Stimulated activated effector memory CD8-positive, alpha-beta T cell treated with anti-CD3 and anti-CD28 coated beads, Interleukin-12 subunit alpha, Interleukin-12 subunit beta, amount 100 ng/mL, for 72 hours (primary cell): Measurements from ENCODE around the gene NAALADL2.

Experiments
- ATAC-seq: fragments of 150-1000 bp; cut with Tn5 transposase; 2 replicates; pipeline ENCODE4 v1.10.0; 2021
- DNase-seq, 2 donors: peaks; one replicate each; pipeline ENCODE4 v3.0.0; 2021 to 2022; ENCODE audit warnings: low spot score in 2 of 2
- H3K27ac Mint-ChIP-seq: one replicate; pipeline ENCODE4 v1.8.0; 2022; ENCODE audit warnings: mild to moderate bottlenecking, mixed read lengths
- H3K36me3 Mint-ChIP-seq: one replicate; pipeline ENCODE4 v1.8.0; 2022; ENCODE audit warnings: mild to moderate bottlenecking, mixed read lengths
- H3K4me1 Mint-ChIP-seq: one replicate; pipeline ENCODE4 v1.8.0; 2022; ENCODE audit warnings: mixed read lengths
- H3K4me3 Mint-ChIP-seq: one replicate; pipeline ENCODE4 v1.8.0; 2022; ENCODE audit warnings: mild to moderate bottlenecking, mixed read lengths
- H3K9me3 Mint-ChIP-seq: one replicate; pipeline ENCODE4 v1.8.0; 2022; ENCODE audit warnings: mixed read lengths

NAALADL2 gene

DNA sequence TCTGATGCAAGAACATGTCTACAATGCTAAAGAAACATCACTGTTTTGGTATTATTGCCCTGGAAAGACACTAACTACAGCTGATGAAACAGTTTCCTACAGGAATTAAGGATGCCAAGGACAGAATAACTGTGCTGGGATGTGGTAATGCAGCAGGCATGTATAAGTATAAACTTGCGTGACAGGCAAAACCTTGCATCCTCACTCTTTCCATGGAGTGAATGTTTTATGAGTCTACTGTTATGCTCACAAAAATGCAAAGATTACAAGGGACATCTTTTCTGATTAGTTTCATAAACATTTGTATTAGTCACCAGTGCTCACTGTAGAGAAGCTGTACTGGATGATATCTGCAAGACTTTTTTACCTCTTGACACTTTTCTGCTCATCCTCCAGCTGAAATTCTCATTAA, 143.6 kb downstream of the NAALADL2 start:
- H3K9me3 Mint-ChIP-seq = peaks cover 11% of the 10 kb centered on the region
- no peak for DNase-seq
- H3K27ac Mint-ChIP-seq = no peak overlapping the region
- no peaks in the 10 kb centered on the region for H3K36me3 Mint-ChIP-seq
- H3K4me3 Mint-ChIP-seq = no peak overlapping the region
- ATAC-seq = no peak
- H3K4me1 Mint-ChIP-seq = no peaks in the 10 kb centered on the region

DNA sequence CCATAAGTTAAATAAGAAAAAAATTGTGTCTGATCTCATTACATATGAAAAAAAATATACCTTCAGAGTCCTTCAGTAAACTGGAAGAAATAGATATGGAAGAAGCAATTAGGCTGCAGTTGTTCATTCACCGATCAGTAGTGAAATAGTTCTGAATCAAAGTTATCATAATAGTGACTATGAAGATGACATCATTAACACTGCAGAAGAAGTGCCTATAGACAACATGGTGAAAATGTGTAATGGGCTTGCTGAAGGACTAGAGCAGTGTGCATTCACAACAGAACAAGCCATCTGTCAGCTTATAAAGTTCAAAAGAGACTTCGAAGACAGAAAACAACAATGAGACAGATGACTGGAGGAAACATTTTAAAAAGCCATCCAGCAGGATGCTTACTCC, 144.5 kb downstream of the NAALADL2 start:
- DNase-seq (no peak), ATAC-seq (no peak)
- Mint-ChIP-seq H3K4me3 (no peak overlapping the region), H3K27ac (no peak overlapping the region), H3K9me3 (peaks cover 11% of the 10 kb centered on the region), H3K4me1 (no peaks in the 10 kb centered on the region), H3K36me3 (no peaks in the 10 kb centered on the region)

DNA sequence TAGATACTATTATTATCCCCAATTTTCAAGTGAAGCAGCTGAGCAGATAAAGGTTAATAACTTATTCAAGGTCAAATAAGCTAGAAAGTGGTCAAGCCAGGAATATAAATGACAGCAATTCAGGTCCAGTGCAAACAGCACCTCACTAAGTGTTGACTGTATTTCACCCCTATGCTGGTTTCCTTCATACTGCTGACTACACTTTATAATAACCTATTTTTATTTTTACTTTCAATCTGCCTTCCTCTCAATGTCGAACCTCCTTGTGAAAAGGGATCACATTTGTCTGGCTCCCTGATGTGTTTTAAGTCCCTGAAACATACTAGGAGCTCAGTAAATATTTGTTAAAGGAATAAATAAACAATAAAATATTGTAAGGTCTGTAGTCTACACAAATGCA, 146.1 kb downstream of the NAALADL2 start:
- ATAC-seq = no peak
- no peak for DNase-seq
- no peaks in the 10 kb centered on the region for H3K4me1 Mint-ChIP-seq
- peaks cover 11% of the 10 kb centered on the region for H3K9me3 Mint-ChIP-seq
- H3K36me3 Mint-ChIP-seq = no peaks in the 10 kb centered on the region
- H3K4me3 Mint-ChIP-seq = no peak overlapping the region
- H3K27ac Mint-ChIP-seq = no peak overlapping the region

DNA sequence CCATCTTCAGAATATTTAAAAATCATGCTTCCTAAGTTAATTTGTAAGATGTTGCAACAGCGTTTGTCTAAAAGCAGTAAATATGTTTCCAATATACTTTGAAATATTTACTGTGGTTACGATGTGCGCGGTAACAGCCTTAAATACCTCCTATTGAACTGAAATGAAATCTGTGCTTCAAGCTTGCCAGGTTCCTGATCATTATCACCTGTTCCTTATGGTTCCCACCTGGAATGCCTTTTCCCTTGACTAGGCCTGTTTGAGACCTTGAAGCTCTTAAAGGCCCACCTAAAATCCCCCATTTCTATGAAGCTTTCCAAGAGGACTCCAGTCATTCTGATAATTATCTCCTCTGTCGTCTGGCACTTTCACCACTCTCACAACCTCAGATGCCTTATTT, 146.7 kb downstream of the NAALADL2 start:
- Mint-ChIP-seq H3K4me3 (no peak overlapping the region), H3K9me3 (peaks cover 11% of the 10 kb centered on the region), H3K27ac (no peak overlapping the region), H3K4me1 (no peaks in the 10 kb centered on the region), H3K36me3 (no peaks in the 10 kb centered on the region)
- no peak for DNase-seq
- ATAC-seq = no peak

DNA sequence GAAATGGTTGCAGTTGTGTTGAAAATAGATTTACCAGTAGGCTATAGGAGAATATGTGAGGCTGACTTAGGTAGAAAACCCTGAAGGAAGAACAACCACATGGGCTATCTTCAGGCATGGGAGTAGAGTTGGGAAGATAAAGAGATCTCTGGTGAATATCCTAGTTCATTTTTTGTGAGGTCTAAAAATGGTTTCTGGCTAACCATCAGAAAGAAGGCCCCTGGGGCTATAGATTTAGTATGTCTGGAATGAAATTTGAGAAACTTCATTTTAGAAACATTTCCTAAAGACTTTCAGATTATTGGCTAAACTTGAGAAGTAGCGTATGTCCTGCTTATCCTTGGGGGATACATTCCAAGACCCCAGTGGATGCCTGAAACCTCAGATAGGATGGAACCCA, 148.2 kb downstream of the NAALADL2 start:
- H3K4me1 Mint-ChIP-seq = no peaks in the 10 kb centered on the region
- ATAC-seq (no peak), DNase-seq (no peak)
- H3K4me3 Mint-ChIP-seq = no peak overlapping the region
- no peak overlapping the region for H3K27ac Mint-ChIP-seq
- H3K36me3 Mint-ChIP-seq = no peaks in the 10 kb centered on the region
- H3K9me3 Mint-ChIP-seq = peaks cover 12% of the 10 kb centered on the region

DNA sequence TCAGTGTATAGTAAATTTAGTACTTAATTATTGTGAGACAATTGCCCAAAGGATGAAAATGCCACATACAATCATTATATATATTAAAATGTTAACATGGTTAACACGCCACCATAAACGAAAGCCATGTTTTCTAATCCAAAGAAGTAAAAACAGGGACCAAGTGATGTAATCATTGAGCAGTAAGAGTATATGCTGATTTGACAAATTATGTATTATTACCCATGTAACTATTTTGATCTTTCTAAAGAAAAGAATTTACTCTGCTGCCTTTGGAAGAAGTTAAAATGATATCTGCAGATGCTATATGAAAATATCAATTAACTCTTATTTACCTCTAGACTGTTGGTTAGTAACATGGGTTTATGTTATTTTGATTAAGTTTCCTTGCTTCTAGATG, 150.2 kb downstream of the NAALADL2 start:
- H3K4me3 Mint-ChIP-seq = no peak overlapping the region
- H3K27ac Mint-ChIP-seq = no peak overlapping the region
- ATAC-seq = no peak
- peaks cover 14% of the 10 kb centered on the region for H3K9me3 Mint-ChIP-seq
- DNase-seq = no peak
- H3K4me1 Mint-ChIP-seq = no peaks in the 10 kb centered on the region
- H3K36me3 Mint-ChIP-seq = no peaks in the 10 kb centered on the region

DNA sequence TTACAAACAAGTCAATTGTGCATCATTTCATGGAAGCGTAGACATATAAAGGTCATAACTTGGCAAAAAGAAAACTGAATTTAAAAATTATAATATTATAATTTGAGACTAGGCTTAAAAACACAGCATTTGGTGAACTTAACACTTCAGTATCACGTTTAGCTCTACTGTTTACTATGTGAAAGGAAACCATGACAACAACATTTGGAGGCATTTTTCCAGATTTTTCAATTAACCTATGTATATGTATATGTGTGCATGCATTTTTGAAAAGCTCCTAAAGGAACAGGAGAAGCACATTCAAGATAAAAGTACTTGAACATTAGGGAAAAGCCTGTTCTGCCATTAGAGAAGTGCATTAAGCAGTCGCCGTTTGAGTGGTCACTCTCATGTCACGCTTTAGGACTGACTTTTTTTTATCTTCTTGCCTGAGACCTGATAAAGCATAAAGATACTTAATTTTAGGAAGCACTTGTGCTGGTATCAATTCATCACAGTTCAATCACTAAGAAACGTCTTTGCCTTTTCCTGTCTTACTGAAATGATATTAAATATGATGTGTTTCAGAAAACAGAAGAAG, 156.0 kb downstream of the NAALADL2 start:
- H3K4me1 Mint-ChIP-seq = no peaks in the 10 kb centered on the region

DNA sequence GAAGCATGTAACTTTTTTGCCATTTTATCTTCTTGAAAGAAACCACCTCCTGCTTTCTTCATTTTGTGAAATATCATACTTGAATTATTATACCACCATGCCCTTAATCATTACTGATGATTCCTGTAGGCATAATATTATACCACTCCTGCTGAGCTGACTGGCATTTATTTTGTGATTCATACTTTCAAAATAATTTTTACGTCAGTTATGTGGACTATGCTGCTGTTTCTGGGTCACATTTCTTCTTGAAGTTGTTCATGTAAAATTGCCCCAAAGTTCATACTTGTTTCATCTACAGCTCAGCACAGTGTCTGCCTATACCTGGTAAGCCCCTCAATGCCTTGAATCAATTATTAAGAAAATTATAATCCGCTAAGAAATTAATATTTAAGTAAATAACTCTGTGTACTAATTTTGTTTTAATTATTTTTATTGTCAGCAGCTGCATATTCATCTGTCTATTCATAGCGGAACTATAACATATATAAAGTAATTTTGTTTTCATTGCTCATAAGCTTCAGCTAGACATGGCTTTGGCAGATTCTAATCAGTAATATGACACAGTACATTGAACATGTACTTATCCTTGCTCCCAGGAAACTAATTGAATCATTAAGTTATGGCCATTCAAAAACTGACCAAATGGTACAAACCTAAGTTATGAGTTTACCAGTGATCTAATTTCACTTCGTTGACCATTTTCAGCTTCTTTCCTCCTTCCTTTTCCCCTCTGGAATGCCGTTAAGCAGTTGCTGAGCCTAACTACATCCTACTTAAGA, 160.0 kb downstream of the NAALADL2 start:
- Mint-ChIP-seq H3K9me3 (peaks cover 11% of the 10 kb centered on the region), H3K4me1 (no peaks in the 10 kb centered on the region), H3K36me3 (no peaks in the 10 kb centered on the region), H3K27ac (no peak overlapping the region), H3K4me3 (no peak overlapping the region)
- no peak for ATAC-seq
- DNase-seq = no peak

More for the DNA sequence above, 156.0 kb downstream of the NAALADL2 start:
- ATAC-seq = no peak
- DNase-seq = no peak
- H3K27ac Mint-ChIP-seq = no peak overlapping the region
- H3K4me3 Mint-ChIP-seq = no peak overlapping the region
- H3K36me3 Mint-ChIP-seq = no peaks in the 10 kb centered on the region
- peaks cover 19% of the 10 kb centered on the region for H3K9me3 Mint-ChIP-seq

DNA sequence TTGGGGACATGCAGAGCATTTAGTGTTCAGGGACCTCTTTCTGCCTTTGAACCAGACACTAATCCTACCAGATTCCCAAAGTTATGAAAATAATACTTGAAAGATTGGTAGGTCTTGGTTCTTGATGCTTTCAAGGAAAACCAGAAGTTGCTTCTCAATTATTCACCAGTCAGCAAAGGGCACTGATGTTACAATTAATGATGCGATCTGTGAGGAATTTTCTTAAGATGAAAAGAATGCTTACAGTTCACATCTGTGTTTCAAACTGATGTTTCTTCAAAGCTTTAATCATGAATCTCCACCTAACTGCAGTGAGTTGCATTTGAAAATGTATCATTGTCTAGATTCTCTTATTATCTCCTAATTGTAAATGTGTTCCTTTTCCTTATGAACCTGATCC, 161.0 kb downstream of the NAALADL2 start:
- Mint-ChIP-seq H3K27ac (no peak overlapping the region), H3K4me3 (no peak overlapping the region), H3K9me3 (peaks cover 9% of the 10 kb centered on the region), H3K36me3 (no peaks in the 10 kb centered on the region), H3K4me1 (no peaks in the 10 kb centered on the region)
- DNase-seq (no peak), ATAC-seq (no peak)

DNA sequence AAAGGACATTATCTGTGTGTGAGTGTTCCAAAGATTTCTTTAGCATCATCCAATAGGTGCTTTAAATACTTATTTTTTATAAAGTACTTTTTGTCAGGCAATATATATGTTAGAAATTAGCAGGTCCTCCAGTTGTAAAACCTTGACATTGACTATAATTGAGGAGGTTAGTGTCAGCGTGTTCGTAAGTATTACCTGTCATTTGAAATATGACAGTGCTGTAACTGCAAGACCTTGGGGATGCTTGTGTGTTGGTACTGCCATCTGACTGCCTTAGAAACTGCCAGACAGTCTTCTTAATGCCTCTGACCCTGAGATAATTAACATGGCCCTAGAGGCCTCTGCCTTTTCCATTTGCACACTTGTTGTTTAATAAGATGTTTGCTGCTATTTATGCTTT, 170.7 kb downstream of the NAALADL2 start:
- no peak for DNase-seq
- Mint-ChIP-seq H3K9me3 (peaks cover 8% of the 10 kb centered on the region), H3K4me3 (no peak overlapping the region), H3K27ac (no peak overlapping the region), H3K4me1 (no peaks in the 10 kb centered on the region), H3K36me3 (no peaks in the 10 kb centered on the region)
- no peak for ATAC-seq

DNA sequence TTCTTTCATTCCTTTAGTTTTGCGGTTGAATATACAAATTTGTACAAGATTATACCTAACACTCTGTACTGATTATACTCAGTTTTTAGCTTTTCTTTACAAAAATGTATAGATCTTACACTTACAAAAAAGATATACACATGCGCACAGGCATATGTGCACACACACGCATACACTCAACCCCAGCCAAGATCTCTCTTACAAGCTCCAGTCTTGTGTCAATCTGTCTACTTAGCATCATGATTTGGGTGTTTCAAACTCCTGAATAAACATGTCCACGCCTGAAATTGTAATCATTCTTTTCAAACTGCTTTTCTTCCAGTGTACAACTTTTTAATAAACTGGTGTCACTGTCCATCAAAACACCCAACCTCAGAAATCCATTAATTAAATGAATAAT, 180.7 kb downstream of the NAALADL2 start:
- no peaks in the 10 kb centered on the region for H3K36me3 Mint-ChIP-seq
- ATAC-seq (no peak), DNase-seq (no peak)
- H3K4me3 Mint-ChIP-seq = no peak overlapping the region
- no peaks in the 10 kb centered on the region for H3K4me1 Mint-ChIP-seq
- H3K27ac Mint-ChIP-seq = no peak overlapping the region
- peaks cover 15% of the 10 kb centered on the region for H3K9me3 Mint-ChIP-seq

DNA sequence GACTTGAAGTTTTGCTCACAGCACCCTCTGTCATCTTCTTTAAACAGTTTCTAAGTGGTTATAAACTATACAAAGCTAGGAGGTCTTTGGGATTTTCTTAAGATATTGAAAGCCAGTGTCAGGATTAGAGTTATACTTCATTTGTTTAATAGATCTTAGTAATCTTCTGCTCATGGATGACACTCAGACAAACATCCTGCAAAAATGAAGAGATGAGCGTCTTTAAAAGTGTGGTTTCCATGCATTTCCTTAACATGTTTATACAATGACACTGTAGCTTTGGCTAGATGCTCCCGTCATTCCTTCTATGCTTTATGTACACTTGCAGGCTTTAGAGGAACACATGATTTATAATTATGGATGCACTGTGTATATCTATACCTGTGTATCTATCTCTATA, 182.2 kb downstream of the NAALADL2 start:
- H3K27ac Mint-ChIP-seq = no peak overlapping the region
- no peak overlapping the region for H3K4me3 Mint-ChIP-seq
- DNase-seq (no peak), ATAC-seq (no peak)
- no peaks in the 10 kb centered on the region for H3K4me1 Mint-ChIP-seq
- H3K36me3 Mint-ChIP-seq = no peaks in the 10 kb centered on the region
- peaks cover 12% of the 10 kb centered on the region for H3K9me3 Mint-ChIP-seq

DNA sequence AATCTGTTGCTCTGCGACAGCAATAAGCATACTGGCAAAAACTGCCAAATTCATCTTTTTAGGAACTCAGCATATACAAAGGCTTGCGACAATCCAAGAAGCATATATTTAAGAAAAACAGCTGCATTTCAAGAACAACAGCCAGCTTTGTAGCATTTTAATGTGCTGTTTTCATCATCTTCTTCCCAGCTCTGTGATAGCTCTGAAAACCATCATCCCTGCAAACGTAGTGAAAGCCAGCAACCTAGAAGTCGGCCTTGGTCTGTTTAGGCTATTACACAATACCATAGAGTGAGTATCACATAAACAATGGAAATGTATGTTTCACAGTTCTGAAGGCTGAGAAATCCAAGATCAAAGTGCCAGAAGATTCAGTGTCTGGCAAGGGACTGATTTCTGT, 187.5 kb downstream of the NAALADL2 start:
- H3K4me1 Mint-ChIP-seq = no peaks in the 10 kb centered on the region
- H3K9me3 Mint-ChIP-seq = peaks cover 13% of the 10 kb centered on the region
- ATAC-seq (no peak), DNase-seq (no peak)
- no peaks in the 10 kb centered on the region for H3K36me3 Mint-ChIP-seq
- H3K4me3 Mint-ChIP-seq = no peak overlapping the region
- no peak overlapping the region for H3K27ac Mint-ChIP-seq

DNA sequence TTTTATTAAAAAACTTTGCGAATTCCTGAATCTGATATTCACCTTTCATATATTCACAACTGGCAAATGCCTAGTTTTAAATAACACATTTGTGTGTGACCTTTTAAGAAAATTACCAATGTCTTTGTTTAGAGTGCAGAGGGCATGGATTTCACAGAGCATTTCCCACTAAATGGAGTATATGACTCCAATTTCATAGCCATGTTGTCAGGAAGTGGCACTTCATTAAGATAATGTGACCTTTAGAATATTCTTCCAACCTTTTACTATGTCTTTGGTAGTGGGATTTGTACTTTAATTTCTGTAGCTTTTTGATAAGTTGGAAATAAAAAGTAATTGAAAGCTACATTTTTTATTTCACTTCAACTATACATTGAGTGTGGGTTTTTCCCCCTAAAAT, 188.7 kb downstream of the NAALADL2 start:
- no peak for DNase-seq
- H3K9me3 Mint-ChIP-seq = peaks cover 14% of the 10 kb centered on the region
- no peak for ATAC-seq
- H3K36me3 Mint-ChIP-seq = no peaks in the 10 kb centered on the region
- H3K27ac Mint-ChIP-seq = no peak overlapping the region
- H3K4me1 Mint-ChIP-seq = no peaks in the 10 kb centered on the region
- no peak overlapping the region for H3K4me3 Mint-ChIP-seq

DNA sequence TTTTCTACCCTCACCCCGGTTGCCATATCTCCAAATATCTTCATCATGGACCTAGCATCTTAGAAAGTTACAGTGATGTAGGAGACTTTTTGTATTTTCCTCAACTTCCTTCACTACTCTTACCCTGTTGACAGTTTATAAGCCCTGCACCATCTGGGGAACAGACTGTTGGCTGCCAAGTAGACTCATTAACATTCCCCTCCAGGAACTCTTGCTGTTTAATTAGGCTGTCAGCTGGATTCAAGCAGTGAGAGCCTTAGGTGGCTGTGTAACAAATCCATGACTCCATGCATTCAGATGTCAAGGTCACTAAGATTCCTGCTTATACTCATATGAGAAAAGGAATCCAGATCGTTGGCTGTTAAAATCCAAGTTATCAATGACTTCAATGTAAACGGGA, 198.3 kb downstream of the NAALADL2 start:
- Mint-ChIP-seq H3K27ac (no peak overlapping the region), H3K36me3 (no peaks in the 10 kb centered on the region), H3K9me3 (peaks cover 12% of the 10 kb centered on the region), H3K4me3 (no peak overlapping the region), H3K4me1 (no peaks in the 10 kb centered on the region)
- ATAC-seq (no peak), DNase-seq (no peak)

DNA sequence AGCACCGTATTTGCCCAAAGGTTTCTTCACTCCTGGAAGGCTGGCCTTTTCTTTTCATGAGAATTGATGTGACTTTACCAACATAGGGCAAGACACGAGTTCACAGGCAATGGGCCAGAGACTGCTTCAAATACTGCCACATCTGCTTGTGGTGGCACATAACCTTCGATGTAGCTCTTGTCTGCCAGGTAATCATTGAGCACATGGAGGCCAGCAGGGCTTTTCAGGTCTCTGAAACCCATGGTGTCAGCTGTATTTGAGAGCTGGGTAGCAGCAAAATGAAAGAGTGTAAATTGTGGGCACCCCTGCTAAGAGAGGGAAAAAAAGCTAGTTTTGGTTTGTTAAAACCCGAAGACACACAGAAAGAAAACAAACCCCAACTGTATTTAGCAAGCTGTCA, 200.7 kb downstream of the NAALADL2 start:
- Mint-ChIP-seq H3K4me1 (no peaks in the 10 kb centered on the region), H3K9me3 (peaks cover 12% of the 10 kb centered on the region), H3K4me3 (no peak overlapping the region), H3K27ac (no peak overlapping the region), H3K36me3 (no peaks in the 10 kb centered on the region)
- DNase-seq = no peak
- ATAC-seq = no peak
